MM.1S (cell line): ENCODE measurements around the gene MBD5.

Source experiments
- DNase-seq: peaks from one replicate; pipeline ENCODE4 v3.0.0-alpha.2; 2015
- H2AFZ ChIP-seq: fragments of 300-600 bp; sonication (generic); 2 replicates; pipeline ENCODE4 v1.6.0; 2016; ENCODE audit warnings: antibody characterized with exemption, low read length
- H3F3A ChIP-seq: fragments of 300-600 bp; sonication (generic); 2 replicates; pipeline ENCODE4 v1.6.1; 2016; ENCODE audit warnings: mild to moderate bottlenecking, antibody characterized with exemption, low read length, moderate library complexity, mixed read lengths; ENCODE audit not compliant: insufficient read depth
- H3K27ac ChIP-seq: fragments of 300-600 bp; sonication (generic); 2 replicates; pipeline ENCODE4 v1.5.1; 2016; ENCODE audit warnings: mild to moderate bottlenecking, low read length
- H3K27me3 ChIP-seq: fragments of 300-600 bp; sonication (generic); replicated peaks from 2 replicates; pipeline ENCODE4 v1.6.0; 2016; ENCODE audit warnings: low read length; ENCODE audit not compliant: insufficient read depth
- H3K36me3 ChIP-seq: fragments of 300-600 bp; sonication (generic); replicated peaks from 2 replicates; pipeline ENCODE4 v1.6.1; 2016; ENCODE audit warnings: mild to moderate bottlenecking, low read length, mixed read lengths; ENCODE audit not compliant: insufficient read depth
- H3K4me1 ChIP-seq: fragments of 300-600 bp; sonication (generic); 2 replicates; pipeline ENCODE4 v1.6.1; 2016; ENCODE audit warnings: low read length, mixed read lengths
- H3K4me2 ChIP-seq: fragments of 300-600 bp; sonication (generic); 2 replicates; pipeline ENCODE4 v1.6.0; 2016; ENCODE audit warnings: low read depth, low read length
- H3K4me3 ChIP-seq: fragments of 300-600 bp; sonication (generic); 2 replicates; pipeline ENCODE4 v1.5.1; 2016; ENCODE audit warnings: low read length, mixed read lengths
- H3K79me2 ChIP-seq: fragments of 300-600 bp; sonication (generic); 2 replicates; pipeline ENCODE4 v1.6.1; 2016; ENCODE audit warnings: mixed run types, low read length, mixed read lengths
- H3K9ac ChIP-seq: fragments of 300-600 bp; sonication (generic); 2 replicates; pipeline ENCODE4 v1.6.1; 2016; ENCODE audit warnings: low read length, mixed read lengths
- H3K9me2 ChIP-seq: fragments of 300-600 bp; sonication (generic); replicated peaks from 2 replicates; pipeline ENCODE4 v1.6.1; 2016; ENCODE audit warnings: mild to moderate bottlenecking, low read length, mixed read lengths; ENCODE audit not compliant: insufficient read depth
- H3K9me3 ChIP-seq: fragments of 300-600 bp; sonication (generic); replicated peaks from 2 replicates; pipeline ENCODE4 v1.6.1; 2016; ENCODE audit warnings: mild to moderate bottlenecking, low read length, mixed read lengths; ENCODE audit not compliant: insufficient read depth
- H4K20me1 ChIP-seq: fragments of 300-600 bp; sonication (generic); 2 replicates; pipeline ENCODE4 v1.6.1; 2016; ENCODE audit warnings: mild to moderate bottlenecking, low read length, moderate library complexity, mixed read lengths; ENCODE audit not compliant: insufficient read depth
- EZH2 ChIP-seq: fragments of 300-600 bp; sonication (generic); optimal IDR thresholded peaks from 2 replicates; pipeline ENCODE3; 2017; ENCODE audit warnings: low read depth, mild to moderate bottlenecking, antibody characterized with exemption, low read length, mixed read lengths
- EZH2phosphoT487 ChIP-seq: fragments of 300-600 bp; sonication (generic); IDR thresholded peaks from 2 replicates; pipeline ENCODE4 v1.6.1; 2018; ENCODE audit warnings: antibody characterized with exemption, low read length
- TF ChIP-seq, protein P1 (sequence below): fragments of 300-600 bp; sonication (generic); IDR thresholded peaks from 2 replicates; pipeline ENCODE4 v1.5.1; 2016; ENCODE audit warnings: antibody characterized with exemption, low read length, mixed read lengths

The MBD5 gene

GRCh38 chr2:148209603-148210002, 188.7 kb downstream of the MBD5 start:
- no peaks in the 10 kb centered on the region for H3F3A ChIP-seq
- no peak overlapping the region for H3K4me3 ChIP-seq
- no peaks in the 10 kb centered on the region for H3K9me3 ChIP-seq
- no peak overlapping the region for H3K27ac ChIP-seq
- H3K36me3 ChIP-seq: no peaks in the 10 kb centered on the region
- no peak overlapping the region for H3K4me2 ChIP-seq
- H3K9me2 ChIP-seq: no peaks in the 10 kb centered on the region
- no peak overlapping the region for H2AFZ ChIP-seq
- H3K4me1 ChIP-seq: no peaks in the 10 kb centered on the region
- H3K27me3 ChIP-seq: no peaks in the 10 kb centered on the region
- no peak overlapping the region for H3K9ac ChIP-seq
- no peaks in the 10 kb centered on the region for H3K79me2 ChIP-seq
- peak; percentile 29 for DNase-seq
- TF ChIP-seq, protein P1, sequence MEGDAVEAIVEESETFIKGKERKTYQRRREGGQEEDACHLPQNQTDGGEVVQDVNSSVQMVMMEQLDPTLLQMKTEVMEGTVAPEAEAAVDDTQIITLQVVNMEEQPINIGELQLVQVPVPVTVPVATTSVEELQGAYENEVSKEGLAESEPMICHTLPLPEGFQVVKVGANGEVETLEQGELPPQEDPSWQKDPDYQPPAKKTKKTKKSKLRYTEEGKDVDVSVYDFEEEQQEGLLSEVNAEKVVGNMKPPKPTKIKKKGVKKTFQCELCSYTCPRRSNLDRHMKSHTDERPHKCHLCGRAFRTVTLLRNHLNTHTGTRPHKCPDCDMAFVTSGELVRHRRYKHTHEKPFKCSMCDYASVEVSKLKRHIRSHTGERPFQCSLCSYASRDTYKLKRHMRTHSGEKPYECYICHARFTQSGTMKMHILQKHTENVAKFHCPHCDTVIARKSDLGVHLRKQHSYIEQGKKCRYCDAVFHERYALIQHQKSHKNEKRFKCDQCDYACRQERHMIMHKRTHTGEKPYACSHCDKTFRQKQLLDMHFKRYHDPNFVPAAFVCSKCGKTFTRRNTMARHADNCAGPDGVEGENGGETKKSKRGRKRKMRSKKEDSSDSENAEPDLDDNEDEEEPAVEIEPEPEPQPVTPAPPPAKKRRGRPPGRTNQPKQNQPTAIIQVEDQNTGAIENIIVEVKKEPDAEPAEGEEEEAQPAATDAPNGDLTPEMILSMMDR: no peak
- TF ChIP-seq EZH2phosphoT487 (no peak), EZH2 (no peak)
- H4K20me1 ChIP-seq: no peaks in the 10 kb centered on the region

GRCh38 chr2:148218326-148219075, 197.6 kb downstream of the MBD5 start:
- Histone ChIP-seq H3K9me3 (no peaks in the 10 kb centered on the region), H4K20me1 (no peaks in the 10 kb centered on the region), H3K9me2 (no peaks in the 10 kb centered on the region), H3K4me3 (no peak overlapping the region), H3K4me2 (no peak overlapping the region), H3K4me1 (no peaks in the 10 kb centered on the region), H3K27me3 (no peaks in the 10 kb centered on the region), H3F3A (no peaks in the 10 kb centered on the region), H2AFZ (no peak overlapping the region), H3K79me2 (no peaks in the 10 kb centered on the region), H3K9ac (no peak overlapping the region), H3K27ac (no peak overlapping the region), H3K36me3 (no peaks in the 10 kb centered on the region)
- TF ChIP-seq EZH2 (no peak), EZH2phosphoT487 (no peak)
- TF ChIP-seq, protein P1: no peak
- DNase-seq: no peak

DNA sequence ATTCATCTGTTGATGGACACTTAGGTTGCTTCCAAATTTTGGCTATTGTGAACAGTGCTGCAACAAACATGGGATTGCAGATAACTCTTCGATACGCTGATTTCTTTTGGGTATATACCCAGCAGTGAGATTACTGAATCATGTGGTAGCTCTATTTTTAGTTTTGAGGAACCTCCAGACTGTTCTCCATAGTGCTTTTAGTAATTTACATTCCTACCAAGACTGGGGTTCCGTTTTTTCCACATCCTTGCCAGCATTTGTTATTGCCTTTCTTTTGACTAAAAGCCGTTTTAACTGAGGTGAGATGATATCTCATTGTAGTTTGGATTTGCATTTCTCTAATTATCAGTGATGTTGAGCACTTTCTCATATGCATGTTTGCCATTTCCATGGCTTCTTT, 200.3 kb downstream of the MBD5 start:
- no peak overlapping the region for H3K9ac ChIP-seq
- no peaks in the 10 kb centered on the region for H3K9me2 ChIP-seq
- H2AFZ ChIP-seq: no peak overlapping the region
- no peak for TF ChIP-seq EZH2phosphoT487
- TF ChIP-seq, protein P1: no peak
- no peak for TF ChIP-seq EZH2
- H3K9me3 ChIP-seq: no peaks in the 10 kb centered on the region
- no peak overlapping the region for H3K4me3 ChIP-seq
- H3K4me2 ChIP-seq: no peak overlapping the region
- H3K4me1 ChIP-seq: no peaks in the 10 kb centered on the region
- no peaks in the 10 kb centered on the region for H3K27me3 ChIP-seq
- DNase-seq: no peak
- no peaks in the 10 kb centered on the region for H3F3A ChIP-seq
- no peak overlapping the region for H3K27ac ChIP-seq
- no peaks in the 10 kb centered on the region for H3K79me2 ChIP-seq
- H3K36me3 ChIP-seq: no peaks in the 10 kb centered on the region
- H4K20me1 ChIP-seq: no peaks in the 10 kb centered on the region
